ENCODE results near the gene FMO4.

FMO4 gene

DNA sequence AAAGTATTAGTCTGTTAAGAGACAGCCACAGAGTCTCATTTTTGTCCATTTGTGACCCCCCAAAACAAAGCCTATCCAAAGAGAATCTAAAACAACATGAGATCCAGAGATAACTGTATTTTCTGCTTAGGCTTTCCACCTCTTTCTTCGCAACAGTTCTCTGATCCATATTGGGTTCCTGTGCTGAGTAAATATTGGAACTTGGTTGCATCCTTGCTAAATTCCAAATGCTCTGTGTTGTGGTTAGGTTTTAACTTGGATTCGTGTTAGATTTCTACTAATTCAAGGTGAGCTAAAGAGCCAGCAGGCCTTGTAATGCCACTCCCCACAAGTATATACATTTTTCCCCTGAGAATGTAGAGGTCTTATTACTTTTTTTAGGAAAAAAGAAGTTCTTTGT, 36.4 kb upstream of the FMO4 start:
- CTCF ChIA-PET: no interaction called here

DNA sequence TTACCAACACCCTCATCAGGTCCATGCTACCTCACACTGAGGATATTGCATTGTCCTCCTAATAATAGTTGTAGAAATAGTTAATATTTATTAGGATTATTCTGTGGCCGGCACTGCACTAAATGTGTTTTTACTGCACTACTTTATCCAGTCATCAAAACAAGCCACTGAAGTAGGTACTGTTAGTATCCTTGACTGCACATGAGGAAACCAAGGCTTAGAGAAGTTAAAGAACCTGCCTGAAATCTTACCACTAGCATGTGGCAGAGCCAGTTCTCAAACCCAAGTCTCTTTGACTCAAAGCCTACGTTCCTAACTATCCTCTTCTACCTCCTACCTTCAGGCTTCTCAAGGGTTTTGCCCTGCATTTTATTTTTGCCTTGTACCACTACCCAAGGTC, 34.7 kb upstream of the FMO4 start:
- DNase-seq (ENCODE audit: extremely low spot score): no peak
- ChIA-PET POLR2A (no interaction called here), CTCF (interaction anchor here (0.6 kb wide), 1 partner anchor 8 kb away, joined by 3 read pairs; no protein-coding TSS in a partner anchor)
- no peak for TF ChIP-seq FOXA1 (IDR thresholded peaks at IDR 0.05)
- no peak for TF ChIP-seq ELF4 (IDR thresholded peaks at IDR 0.05)
- TF ChIP-seq ZNF384 (IDR thresholded peaks at IDR 0.05): no peak
- TF ChIP-seq FOXK2 (IDR thresholded peaks at IDR 0.05): no peak
- TF ChIP-seq HDGF (IDR thresholded peaks at IDR 0.05; ENCODE audit: borderline replicate concordance): no peak
- no peak for TF ChIP-seq NFRKB (IDR thresholded peaks at IDR 0.05)
- no peak for TF ChIP-seq L3MBTL2 (conservative IDR thresholded peaks at IDR 0.05)
- no peak for TF ChIP-seq SUZ12 (IDR thresholded peaks at IDR 0.05)
- TF ChIP-seq CTBP1 (IDR thresholded peaks at IDR 0.05; ENCODE audit: borderline replicate concordance): no peak
- no peak for TF ChIP-seq TARDBP (IDR thresholded peaks at IDR 0.05)
- TF ChIP-seq LEF1 (IDR thresholded peaks at IDR 0.05; ENCODE audit: borderline replicate concordance): no peak
- no peak for TF ChIP-seq FOXM1 (IDR thresholded peaks at IDR 0.05; ENCODE audit: borderline replicate concordance)
- TF ChIP-seq SP1 (IDR thresholded peaks at IDR 0.05): no peak
- TF ChIP-seq, protein P1, sequence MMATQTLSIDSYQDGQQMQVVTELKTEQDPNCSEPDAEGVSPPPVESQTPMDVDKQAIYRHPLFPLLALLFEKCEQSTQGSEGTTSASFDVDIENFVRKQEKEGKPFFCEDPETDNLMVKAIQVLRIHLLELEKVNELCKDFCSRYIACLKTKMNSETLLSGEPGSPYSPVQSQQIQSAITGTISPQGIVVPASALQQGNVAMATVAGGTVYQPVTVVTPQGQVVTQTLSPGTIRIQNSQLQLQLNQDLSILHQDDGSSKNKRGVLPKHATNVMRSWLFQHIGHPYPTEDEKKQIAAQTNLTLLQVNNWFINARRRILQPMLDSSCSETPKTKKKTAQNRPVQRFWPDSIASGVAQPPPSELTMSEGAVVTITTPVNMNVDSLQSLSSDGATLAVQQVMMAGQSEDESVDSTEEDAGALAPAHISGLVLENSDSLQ (IDR thresholded peaks at IDR 0.05): no peak
- TF ChIP-seq BHLHE40 (IDR thresholded peaks at IDR 0.05; ENCODE audit: borderline replicate concordance): no peak

More for the DNA sequence above, 36.4 kb upstream of the FMO4 start:
- POLR2A ChIA-PET: no interaction called here
- TF ChIP-seq LEF1 (IDR thresholded peaks at IDR 0.05; ENCODE audit: borderline replicate concordance) (no peak), L3MBTL2 (conservative IDR thresholded peaks at IDR 0.05) (no peak), ZNF384 (IDR thresholded peaks at IDR 0.05) (no peak), CTBP1 (IDR thresholded peaks at IDR 0.05; ENCODE audit: borderline replicate concordance) (no peak), ARNT (IDR thresholded peaks at IDR 0.05) (no peak), SUZ12 (IDR thresholded peaks at IDR 0.05) (no peak), FOXM1 (IDR thresholded peaks at IDR 0.05; ENCODE audit: borderline replicate concordance) (no peak), ELF4 (IDR thresholded peaks at IDR 0.05) (no peak), FOXA1 (IDR thresholded peaks at IDR 0.05) (no peak), SP1 (IDR thresholded peaks at IDR 0.05) (no peak), NFRKB (IDR thresholded peaks at IDR 0.05) (no peak)
- no peak for DNase-seq (ENCODE audit: extremely low spot score)

DNA sequence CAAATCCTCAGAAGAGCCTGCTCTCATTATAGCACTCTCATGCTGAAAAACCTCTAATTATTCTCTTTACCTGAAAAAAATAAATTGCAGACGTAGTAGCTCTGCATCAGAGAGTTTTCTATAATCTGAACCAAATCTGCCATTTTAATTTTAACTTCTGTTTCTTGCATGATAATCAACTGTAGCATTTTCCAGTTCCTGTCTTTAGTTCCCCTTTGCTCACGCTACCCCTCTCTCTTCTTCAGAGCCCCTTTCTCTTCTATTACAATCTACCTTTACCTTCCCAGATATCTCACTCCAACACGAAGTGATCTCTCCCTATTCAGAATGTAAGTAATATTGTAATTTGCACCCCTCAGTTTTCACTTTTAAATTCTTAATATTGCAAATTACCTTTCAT, 34.3 kb upstream of the FMO4 start:
- ChIA-PET CTCF (interaction anchor here (0.6 kb wide), 1 partner anchor 9 kb away, joined by 3 read pairs; no protein-coding TSS in a partner anchor), POLR2A (no interaction called here)
- DNase-seq (ENCODE audit: extremely low spot score): no peak
- TF ChIP-seq ELF4 (IDR thresholded peaks at IDR 0.05) (no peak), HDGF (IDR thresholded peaks at IDR 0.05; ENCODE audit: borderline replicate concordance) (no peak), LEF1 (IDR thresholded peaks at IDR 0.05; ENCODE audit: borderline replicate concordance) (no peak)
- TF ChIP-seq, protein P1 (IDR thresholded peaks at IDR 0.05): no peak

DNA sequence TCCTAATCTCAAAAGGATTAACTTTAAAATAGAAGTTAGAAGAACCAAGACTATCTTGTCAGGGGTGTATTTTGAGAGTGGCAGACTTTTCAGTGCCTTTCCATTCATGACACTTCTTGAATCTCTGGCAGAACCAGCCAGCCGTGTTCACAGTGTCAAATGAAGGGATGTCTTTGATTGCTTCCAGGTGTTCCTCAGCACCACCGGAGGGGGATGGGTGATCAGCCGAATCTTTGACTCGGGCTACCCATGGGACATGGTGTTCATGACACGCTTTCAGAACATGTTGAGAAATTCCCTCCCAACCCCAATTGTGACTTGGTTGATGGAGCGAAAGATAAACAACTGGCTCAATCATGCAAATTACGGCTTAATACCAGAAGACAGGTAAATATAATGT, 33.4 kb upstream of the FMO4 start:
- DNase-seq (ENCODE audit: extremely low spot score): no peak
- TF ChIP-seq SUZ12 (IDR thresholded peaks at IDR 0.05) (no peak), HDGF (IDR thresholded peaks at IDR 0.05; ENCODE audit: borderline replicate concordance) (no peak), TARDBP (IDR thresholded peaks at IDR 0.05) (no peak), ELF4 (IDR thresholded peaks at IDR 0.05) (no peak), NFRKB (IDR thresholded peaks at IDR 0.05) (no peak), LEF1 (IDR thresholded peaks at IDR 0.05; ENCODE audit: borderline replicate concordance) (no peak), ARNT (IDR thresholded peaks at IDR 0.05) (no peak), CTBP1 (IDR thresholded peaks at IDR 0.05; ENCODE audit: borderline replicate concordance) (no peak), L3MBTL2 (conservative IDR thresholded peaks at IDR 0.05) (no peak), SP1 (IDR thresholded peaks at IDR 0.05) (no peak), FOXA1 (IDR thresholded peaks at IDR 0.05) (no peak), FOXM1 (IDR thresholded peaks at IDR 0.05; ENCODE audit: borderline replicate concordance) (no peak), FOXK2 (IDR thresholded peaks at IDR 0.05) (no peak), BHLHE40 (IDR thresholded peaks at IDR 0.05; ENCODE audit: borderline replicate concordance) (no peak), ZNF384 (IDR thresholded peaks at IDR 0.05) (no peak)
- TF ChIP-seq, protein P1 (IDR thresholded peaks at IDR 0.05): no peak
- POLR2A ChIA-PET: no interaction called here
- CTCF ChIA-PET: no interaction called here

DNA sequence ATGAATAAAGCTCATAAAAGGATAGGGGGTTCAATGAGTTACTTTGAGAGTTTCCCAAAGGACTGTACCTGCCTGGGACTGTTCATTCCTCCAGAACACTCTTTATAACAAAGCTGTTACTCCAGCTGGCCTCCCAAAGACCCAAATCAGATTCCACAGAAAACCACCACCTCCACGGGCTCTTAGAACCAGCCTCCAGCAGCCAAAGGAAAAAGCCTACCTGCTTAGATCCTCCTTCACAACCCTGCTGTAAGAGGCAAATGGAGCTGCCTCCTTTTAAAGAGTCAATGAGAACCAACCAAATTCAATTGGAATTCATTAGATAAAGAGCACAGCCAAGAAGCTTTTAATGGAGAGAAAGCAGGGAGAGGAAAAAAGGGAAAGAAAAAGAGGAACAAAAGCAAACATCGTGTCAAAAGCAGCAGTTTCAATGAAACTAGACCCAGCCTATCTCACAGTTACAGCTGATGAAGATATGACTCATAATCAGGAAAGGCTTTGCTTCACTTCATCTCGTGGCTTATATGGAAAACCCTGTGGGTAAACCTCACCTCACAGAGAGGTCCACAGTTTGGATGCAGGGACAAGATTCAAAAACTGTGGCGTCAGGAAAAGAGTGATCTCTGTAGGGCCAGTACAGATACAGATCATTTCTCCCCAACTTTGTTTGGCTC, 27.8 kb upstream of the FMO4 start:
- no peak for DNase-seq (ENCODE audit: extremely low spot score)
- TF ChIP-seq, protein P1 (IDR thresholded peaks at IDR 0.05): no peak
- TF ChIP-seq SP1 (IDR thresholded peaks at IDR 0.05) (no peak), CTBP1 (IDR thresholded peaks at IDR 0.05; ENCODE audit: borderline replicate concordance) (no peak), TARDBP (IDR thresholded peaks at IDR 0.05) (no peak)
- ChIA-PET POLR2A (no interaction called here), CTCF (no interaction called here)

DNA sequence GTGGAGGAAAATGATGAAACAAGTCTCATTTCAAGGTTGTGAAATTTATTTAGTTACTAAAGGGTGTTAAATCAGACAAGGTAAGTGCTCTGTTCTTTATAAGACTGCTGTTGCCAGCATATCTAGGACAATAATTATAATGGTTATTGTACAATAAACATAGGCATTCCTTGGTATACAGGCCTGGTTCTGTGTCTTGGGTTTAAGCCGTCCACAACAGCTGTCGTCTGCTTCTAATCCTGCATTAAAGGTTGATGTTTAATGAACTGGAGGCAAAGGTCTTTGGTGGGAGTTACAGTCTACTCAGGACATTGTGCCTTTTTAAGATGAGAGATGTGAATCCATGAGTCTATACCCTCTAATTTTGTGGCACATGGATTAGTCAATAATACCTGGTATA, 23.4 kb upstream of the FMO4 start:
- CTCF ChIA-PET: no interaction called here
- TF ChIP-seq ARNT (IDR thresholded peaks at IDR 0.05) (no peak), ZNF384 (IDR thresholded peaks at IDR 0.05) (no peak), FOXK2 (IDR thresholded peaks at IDR 0.05) (no peak), BHLHE40 (IDR thresholded peaks at IDR 0.05; ENCODE audit: borderline replicate concordance) (no peak), FOXM1 (IDR thresholded peaks at IDR 0.05; ENCODE audit: borderline replicate concordance) (no peak), SUZ12 (IDR thresholded peaks at IDR 0.05) (no peak), NFRKB (IDR thresholded peaks at IDR 0.05) (no peak), ELF4 (IDR thresholded peaks at IDR 0.05) (no peak), SP1 (IDR thresholded peaks at IDR 0.05) (no peak), CTBP1 (IDR thresholded peaks at IDR 0.05; ENCODE audit: borderline replicate concordance) (no peak), TARDBP (IDR thresholded peaks at IDR 0.05) (no peak)
- TF ChIP-seq, protein P1 (IDR thresholded peaks at IDR 0.05): no peak
- POLR2A ChIA-PET: no interaction called here
- no peak for DNase-seq (ENCODE audit: extremely low spot score)

Data from HEK293T (cell line).